Measurements from ENCODE around the gene LIMCH1.
"Not testable (repeated sequence)": the region's sequence is repeated elsewhere in the genome, so short reads cannot be mapped to it uniquely, and the experiment has no call there.

LIMCH1 gene, protein sequence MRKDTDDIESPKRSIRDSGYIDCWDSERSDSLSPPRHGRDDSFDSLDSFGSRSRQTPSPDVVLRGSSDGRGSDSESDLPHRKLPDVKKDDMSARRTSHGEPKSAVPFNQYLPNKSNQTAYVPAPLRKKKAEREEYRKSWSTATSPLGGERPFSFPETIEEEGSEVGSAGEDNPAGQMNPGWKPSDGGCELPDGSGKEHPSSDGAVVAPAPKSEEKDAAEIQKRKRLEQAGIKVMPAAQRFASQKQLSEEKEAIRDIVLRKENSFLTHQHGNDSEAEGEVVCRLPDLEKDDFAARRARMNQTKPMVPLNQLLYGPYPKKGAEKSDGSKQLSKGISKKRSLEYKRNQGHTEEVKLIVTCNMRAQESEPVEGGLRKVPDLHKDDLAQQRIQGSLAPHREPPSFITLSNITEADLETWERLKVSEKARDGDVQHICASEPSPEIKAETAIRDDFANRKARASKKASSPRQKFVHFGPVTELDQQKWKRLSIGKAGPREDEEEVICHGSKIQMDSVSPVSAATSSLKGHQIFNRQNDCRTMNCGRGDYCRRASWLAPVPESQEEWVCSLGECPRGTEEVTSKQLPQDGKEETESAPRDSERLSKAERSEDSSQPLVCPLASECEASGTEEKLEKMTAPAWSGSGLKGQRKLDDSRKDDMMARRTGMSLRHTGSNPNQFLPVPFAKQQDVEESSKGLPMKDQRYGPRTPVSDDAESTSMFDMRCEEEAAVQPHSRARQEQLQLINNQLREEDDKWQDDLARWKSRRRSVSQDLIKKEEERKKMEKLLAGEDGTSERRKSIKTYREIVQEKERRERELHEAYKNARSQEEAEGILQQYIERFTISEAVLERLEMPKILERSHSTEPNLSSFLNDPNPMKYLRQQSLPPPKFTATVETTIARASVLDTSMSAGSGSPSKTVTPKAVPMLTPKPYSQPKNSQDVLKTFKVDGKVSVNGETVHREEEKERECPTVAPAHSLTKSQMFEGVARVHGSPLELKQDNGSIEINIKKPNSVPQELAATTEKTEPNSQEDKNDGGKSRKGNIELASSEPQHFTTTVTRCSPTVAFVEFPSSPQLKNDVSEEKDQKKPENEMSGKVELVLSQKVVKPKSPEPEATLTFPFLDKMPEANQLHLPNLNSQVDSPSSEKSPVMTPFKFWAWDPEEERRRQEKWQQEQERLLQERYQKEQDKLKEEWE (N-terminal part only)

DNA sequence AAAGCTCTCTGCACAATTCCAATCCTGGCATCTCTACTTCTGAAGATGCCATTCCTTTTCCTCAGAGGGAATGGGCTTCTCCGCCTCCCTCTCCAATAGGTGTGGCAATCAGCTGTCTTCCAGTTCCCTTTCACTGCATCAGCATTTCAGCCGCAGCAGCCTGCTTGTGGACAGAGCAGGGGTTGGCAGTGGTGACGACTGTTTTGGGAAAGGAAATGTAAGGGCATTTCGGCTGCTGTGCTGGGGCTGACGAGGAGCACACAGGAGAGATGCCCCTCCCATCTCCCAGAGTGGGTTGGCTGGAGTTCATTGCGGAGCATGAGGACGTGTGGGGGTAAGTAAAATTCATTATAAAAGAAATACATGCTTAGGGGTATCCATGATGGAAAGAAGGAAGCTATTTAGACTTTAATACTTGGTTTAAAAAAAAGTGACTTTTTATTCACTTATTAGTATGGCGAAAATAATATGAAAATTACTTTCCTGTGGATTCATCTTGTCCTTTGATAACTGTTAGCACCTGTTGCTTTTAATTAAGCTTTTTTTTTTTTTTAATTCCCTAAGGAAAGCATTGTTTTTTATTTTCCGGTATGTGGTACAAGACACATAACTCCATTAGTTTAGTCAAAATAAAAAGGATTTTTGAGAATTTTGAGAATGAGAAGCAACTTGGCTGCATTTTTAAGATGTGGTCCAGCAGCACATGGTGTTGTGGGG lies at the start of gene LIMCH1:
Gene LIMCH1 (plus strand): TSS at position 141 of the 717 bp plus-strand sequence. CDS start 67,839 bp downstream, outside the sequence.
- no peak for DNase-seq

DNA sequence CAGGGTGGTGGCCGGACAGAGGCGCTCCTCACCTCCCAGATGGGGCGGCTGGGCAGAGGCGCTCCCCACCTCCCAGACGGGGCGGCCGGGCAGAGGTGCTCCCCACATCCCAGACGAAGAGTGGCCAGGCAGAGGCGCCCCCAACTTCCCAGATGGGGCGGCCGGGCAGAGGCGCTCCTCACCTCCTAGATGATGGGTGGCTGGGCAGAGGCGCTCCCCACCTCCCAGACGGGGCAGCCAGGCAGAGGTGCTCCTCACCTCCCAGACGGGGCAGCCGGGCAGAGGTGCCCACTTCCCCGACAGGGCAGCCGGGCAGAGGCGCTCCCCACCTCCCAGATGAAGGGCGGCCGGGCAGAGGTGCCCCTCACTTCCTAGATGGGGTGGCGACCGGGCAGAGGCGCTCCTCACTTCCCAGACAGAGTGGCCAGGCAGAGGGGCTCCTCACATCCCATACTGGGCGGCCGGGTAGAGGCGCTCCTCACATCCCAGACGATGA lies 46.8 kb upstream of the LIMCH1 start:
- not testable (repeated sequence) for DNase-seq

DNA sequence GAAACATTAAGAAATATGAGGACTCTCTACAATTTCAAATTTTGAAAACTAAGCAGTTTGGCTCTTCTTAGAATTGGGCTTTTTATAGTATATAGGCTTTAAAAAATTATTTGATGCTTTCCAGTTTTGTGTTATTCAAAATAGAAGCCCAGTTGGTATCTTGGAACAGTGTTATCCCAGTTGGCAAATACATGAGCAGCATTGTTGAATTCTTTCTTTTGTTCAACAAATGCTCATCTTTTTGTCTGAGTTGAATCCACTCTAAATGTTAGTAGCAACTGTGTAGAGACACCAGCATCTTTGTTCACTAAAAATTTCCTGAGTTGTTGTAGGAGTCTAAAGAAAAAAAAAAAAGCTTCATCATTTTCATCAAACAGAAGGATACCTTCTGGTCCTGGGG lies 41.0 kb upstream of the LIMCH1 start:
- DNase-seq = no peak

DNA sequence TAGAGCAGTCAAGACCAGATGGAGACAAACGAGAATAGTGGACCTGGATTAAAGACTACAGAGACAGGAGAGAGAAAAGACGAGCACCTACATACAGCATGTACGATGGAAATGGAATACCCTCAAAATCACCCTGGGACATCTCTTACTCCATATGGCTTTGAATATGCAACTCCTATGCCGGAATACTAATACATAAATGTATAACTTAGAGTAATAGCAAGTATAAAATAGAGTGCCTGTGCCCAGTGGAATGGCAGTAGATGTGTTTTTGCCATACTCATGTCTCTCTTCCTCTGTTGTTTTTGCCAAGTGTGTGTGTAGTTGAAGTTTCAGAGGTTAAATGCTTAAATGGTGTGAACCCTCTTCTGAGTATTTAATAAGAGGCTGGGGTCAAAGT lies 39.8 kb upstream of the LIMCH1 start:
- DNase-seq = no peak

DNA sequence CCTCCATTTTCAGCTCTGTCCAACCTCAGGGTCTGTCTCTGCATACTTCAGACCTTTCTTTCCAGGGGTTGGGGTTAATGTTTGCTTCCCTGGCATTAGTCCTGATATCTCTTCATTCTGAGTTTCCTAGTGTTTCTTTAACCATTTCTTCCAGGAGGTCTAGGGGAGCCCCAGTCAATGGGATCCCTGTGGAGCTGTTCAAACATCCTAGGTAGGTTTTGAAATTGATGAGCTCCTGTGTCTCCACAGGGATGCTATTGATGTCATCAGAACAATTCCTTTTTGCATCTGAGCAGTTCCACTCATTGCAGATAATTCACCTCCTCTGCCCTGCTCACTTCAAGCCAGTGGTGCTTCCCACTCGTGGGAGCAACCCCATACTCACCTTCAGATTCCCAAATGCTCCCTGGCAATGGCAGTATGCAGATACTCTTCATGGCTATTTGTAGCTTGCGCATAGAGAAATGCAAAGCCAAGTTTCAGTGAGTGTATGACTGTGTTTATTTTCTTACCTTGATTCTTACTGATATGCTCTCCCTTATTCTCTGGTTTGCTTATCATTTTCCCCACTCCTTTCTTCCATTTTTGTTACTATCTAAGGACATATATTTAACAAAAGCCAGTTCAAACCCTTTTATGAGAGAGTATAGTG lies 33.7 kb upstream of the LIMCH1 start:
- DNase-seq = no peak

DNA sequence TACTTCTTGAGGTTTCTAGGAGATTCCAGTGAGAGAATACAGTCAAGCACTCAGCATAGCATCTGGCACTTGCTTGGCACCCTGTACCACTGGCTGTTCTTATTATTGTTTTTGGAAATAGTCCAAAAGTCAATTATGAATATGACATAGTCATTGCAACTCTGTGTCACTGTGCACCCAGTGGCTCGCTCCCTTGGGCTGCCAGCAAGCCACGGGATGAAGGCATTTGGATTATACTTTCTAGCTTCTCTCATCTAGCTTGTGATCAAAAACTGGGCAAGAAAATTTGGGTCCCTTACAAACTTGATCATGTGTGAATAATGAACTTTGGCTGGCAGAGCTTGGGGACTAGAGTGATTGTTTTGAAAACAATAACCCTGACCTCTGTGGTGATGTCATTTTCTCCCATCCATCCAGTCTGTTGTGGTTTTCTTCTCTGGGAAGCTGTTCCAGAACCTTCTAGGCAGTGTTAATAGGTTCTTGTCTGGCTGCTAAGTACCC lies 32.7 kb upstream of the LIMCH1 start:
- DNase-seq = no peak

DNA sequence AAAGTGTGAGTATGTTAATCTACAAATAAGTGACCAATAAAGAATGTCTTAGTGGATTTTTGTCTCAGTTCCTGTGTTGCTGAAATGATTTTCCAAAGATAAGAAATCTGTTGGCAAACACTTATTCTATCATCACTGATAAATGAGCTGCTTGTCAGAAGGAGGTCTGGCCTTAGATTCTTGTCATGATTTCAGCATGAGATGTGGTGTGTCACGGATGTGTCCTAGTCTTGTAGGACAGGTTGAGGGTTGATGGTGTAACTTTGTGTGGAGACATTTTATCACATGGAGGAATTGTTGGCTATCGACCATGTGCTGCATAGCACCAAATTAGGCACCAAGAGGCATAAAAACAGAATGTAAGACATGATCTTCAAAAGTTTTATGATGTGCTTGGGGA lies 31.8 kb upstream of the LIMCH1 start:
- no peak for DNase-seq

DNA sequence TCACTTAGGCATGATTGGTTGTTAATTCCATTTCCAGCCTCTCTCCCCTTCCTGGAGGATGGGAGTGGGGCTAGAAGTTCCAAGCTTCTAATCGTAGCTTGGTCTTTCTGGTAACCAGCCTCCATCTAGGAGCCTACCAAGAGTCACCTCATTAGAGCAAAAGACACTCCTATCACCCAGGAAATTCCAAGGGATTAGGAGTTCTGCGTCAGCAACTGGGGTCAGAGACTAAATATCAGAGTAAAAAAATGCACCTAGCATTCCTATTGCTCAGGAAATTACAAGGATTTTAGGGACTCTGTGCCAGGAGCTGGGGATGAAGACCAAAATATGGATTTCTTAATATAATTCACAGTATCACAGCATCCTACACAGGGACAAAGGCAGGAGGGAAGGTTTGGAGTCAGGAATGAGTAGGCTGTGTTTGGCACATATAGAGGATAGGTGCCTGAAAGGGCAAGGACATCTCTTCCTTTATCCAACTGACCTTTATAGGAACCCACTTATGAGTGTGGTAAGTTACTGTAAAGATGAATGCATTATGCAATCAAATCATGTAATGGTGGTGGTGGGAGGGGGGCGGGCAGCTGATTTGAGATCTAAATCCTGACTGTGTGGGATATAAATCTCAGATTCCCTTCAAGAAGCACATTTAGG lies 30.5 kb upstream of the LIMCH1 start:
- no peak for DNase-seq

DNA sequence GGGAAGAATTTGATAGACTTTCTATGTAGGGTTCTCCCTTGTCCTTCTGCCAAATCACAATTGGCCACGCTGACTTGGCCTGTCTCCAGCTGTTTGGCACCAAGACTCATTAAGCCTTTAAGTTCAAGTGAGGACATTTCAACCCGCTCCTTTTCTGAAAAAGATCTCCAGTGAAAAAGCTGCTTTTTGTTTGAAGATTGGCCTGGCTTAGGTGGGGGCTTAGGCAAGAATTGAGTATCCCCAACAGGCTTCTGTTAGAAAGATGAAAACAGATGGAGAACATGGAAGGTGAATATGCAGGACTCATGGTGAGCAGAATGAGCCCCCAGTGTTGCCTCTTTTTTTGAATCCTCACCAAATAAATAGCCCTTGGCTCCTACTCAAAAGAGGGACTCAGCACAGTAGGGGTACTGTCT lies 28.5 kb upstream of the LIMCH1 start:
- no peak for DNase-seq

DNA sequence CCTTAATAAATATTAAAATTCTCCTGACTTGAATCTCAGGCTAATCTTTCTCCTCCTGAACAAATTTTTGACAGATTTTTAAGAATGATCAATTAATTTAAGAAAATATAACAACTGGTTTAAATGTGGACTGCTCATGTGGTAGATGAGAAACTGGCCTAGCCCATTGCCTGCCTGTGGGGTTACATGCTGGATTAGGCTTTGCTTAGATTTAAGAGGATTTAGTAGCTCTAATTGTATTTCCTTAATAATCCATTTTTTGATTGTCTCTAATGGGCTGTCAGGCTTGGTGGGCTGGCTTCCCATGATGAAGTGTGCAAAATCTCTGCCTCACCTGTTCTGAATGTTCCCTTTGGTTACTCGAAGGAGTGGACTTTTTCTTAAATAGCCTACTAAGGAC lies 27.8 kb upstream of the LIMCH1 start:
- no peak for DNase-seq

DNA sequence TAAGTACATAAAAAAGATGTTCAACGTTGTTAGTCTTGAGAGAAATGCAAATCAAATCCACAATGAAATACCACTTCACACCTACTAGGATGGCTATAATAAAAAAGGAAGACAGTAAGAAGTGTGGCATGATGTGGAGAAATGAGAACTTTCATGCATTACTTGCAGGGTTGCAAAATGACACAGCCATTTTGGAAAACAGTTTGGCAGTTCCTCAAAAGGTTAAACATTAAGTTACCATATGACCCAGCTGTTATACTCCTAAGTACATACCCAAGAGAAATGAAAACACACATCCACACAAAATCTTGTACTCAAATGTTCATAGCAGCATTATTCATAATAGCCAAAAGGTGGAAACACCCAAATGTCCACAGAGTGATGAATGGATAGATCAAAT lies 25.8 kb upstream of the LIMCH1 start:
- no peak for DNase-seq

DNA sequence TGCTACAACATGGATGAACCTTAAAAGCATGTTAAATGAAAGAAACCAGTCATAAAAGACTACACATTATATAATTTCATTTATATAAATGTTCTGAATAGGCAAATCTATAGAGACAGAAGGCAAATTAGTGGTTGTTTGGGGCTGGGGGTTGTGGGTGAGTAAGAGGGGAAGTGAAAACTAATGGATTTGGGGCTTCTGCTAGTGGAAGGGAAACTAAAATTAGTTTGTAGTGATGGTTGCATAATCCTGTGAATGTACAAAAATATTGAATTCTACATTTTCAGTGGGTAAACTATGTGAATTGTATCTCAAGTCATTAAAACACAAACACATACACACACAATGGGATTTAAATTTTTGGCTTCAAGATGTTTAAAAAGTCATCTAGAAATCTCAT lies 25.4 kb upstream of the LIMCH1 start:
- peak in 1 of 2 experiments; percentile 7 for DNase-seq

DNA sequence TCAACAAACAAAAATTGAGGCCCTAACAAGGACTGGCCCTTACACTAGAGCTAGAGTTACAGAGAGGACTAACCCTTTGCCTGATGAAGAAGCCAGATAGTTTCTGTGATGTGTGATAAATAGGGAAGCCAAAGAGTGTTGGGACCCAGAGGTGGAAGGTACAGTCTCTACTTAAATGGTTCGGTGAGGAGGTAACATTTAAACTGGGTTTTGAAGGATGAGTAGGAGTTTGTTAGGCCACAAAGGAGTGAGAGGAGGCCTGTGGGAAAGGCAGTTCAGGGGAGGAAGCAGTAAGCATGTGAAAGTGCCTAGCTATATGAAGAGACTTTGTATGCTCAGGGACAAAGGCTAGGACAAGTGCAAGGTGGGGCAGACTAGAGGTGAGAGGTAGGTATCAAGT lies 23.8 kb upstream of the LIMCH1 start:
- DNase-seq = no peak

DNA sequence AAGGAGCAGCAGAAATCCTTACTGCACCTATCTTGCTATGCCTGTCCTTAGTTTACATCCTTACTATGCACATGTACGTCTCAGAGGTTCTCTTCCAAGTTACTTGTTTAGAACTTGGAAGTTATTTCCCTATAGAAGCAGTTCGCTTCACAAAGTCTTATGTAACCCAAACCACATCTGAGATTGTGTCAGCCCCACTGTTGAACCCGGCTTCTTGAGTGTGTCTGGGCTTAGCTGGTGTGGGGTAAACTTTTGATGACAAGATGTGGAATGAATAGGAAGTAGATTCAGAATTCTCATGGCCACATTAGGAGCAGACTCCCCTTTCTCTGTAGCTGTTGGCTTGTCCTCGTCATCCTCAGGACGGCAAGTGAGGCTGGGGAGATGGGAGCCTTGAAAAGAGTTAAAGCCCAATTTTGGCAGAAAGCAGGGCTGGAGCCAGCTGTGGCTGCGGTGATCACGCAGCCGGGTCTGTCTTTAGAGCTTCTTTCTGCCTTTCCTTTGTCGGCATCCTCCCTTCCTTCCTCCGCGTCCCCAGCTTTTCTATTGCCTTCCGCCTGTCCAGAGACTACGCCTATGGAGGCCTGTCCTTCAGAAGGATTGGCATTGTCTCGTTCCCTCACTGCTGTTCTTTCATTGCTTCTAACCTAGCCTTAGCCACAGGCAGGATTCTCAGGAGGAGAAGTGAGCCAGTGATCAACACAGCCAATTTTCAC lies 23.0 kb upstream of the LIMCH1 start:
- DNase-seq = no peak

DNA sequence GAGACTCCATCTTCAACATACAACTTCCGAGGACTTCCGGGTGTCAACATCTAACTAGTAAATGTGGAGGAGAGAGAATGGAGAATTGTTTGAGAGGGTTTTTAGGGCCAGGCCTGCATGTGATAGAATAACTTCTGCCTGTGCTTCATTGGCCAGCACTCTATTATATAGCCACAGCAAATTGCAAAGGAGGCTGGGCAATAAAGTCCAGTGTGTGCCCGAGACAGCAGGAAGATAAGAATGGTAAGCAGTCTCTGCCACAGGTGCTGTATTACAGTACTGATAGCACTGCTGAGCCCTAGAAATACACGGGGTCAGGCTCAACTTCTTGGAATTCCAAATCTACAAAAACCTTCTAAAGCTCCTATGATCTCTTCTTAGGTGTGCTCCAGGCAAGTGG lies 20.8 kb upstream of the LIMCH1 start:
- DNase-seq = no peak

DNA sequence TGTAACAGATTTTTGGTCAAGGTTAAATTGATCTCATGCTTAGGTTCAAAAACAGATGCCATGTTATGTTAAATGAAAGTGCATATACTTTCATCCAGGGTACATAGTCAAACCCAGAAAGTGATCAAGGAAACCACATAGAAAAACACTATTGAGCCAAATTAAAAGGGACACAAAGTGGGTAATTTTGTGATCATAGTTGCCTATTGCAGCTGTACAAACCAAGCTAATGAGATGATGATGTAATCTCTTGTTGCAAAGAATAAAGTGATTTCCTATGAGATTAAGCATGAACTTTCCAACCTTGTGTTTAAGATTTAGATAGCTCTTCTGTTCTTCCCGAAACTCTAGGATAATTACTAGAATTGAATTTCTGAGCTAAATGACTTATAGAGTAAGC lies 20.2 kb upstream of the LIMCH1 start:
- no peak for DNase-seq

DNA sequence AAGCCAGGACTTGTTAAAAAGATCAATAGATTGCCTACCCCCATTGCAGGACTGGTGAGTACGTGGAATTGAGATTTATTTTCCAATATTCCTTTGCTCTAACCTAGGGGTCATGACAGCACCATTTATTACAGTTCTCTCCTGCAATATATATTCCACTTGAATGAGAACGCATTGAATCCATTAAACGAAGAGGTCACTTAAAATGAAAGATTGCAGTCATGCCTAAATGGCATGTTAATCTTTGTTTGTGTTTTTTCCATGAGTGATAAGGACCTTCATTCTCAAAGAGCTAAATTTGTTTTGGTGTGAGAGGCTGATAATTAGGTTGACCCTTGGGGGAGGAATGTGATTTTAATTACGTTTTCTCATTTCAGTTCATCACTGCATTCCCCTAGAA lies 13.5 kb upstream of the LIMCH1 start:
- no peak for DNase-seq

DNA sequence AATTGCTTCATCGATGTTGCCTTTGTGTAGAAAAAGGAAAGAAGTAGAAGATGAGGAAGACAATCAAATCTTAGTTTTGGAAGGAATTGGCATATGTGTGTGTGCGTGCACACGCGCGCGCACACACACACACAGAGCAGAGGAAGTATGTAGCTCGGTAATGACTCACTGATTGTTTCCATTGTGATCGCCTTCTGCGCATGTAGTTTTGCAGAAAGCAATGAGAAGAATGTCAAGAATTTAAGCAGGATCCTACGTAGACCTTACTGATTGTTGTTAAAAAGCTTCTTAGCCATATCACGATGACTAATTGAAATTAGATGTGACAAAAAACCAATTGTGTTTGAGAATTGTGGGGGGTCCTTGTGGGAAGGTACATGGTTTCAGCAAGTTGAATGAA lies 12.8 kb upstream of the LIMCH1 start:
- DNase-seq = no peak

DNA sequence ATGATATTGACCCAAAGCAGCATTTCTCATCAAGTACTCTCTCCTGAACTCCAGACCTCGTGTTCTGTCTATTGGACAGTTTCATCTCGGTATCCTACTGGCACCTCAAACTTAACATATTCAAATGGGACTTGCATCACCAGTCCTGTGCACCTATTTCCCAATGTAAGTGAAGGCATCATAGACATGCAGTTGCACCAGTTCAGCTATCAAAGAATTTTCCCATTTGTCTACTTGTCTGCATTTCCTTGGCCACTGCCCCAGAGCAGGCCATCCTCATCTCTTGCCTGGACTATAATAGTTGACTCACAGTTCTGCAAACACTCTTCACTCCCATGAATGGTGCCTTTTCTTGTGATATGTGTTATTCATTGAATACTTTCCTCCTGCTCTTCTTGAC lies 11.3 kb upstream of the LIMCH1 start:
- no peak for DNase-seq

DNA sequence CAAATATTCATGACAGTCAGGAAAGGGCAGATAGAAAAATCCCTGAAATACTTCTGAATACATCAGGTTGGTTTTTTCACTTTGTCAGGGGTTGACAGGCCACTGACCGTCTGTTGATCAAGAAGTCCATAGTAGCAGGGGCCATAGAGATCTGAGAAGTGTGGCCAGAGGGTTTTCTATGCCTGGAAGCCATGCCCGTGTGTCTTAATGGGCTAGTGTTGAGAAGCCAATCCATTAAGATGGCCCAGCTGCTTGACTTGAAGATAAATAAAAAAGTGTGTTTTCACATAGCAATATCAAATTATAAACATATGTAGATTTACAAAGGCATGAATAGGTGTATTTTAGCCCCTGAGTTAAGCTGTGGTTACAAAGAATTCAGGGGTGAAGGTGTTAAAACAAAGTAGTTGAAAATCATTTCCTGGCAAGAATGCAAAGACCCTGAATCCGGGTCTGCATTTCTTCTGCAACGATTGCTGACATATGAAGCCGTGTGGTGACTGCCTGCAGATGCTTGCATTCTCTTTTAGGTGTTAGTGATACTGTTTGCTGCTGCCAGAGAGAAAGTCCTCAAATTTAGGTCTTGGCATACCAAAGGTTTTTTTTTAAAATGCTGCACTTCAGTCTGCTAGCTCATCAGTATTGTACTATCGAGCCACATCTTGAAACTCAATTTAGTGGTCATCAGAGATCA lies 9.3 kb upstream of the LIMCH1 start:
- DNase-seq = no peak
